K562 (cell line): Measurements from ENCODE around the gene UNC45B. TPM values are rescaled to one million over a fixed set of nuclear protein-coding genes. Genes with fewer than 3 reads are reported as not detected.

Experiments
- ATAC-seq: fragments of 200-7000 bp; cut with Tn5 transposase; 3 replicates; pipeline ENCODE4 v1.9.1; 2020; ENCODE audit warnings: moderate library complexity
- BruUV-seq: library from RNA; stranded (reverse); fragments of 400-500 nt; replicated peaks from 2 replicates; lab custom pipeline; 2021; lab: Mats Ljungman, UMichigan
- CTCF ChIA-PET: fragments of 300-600 bp; formaldehyde crosslinking; extraction: SDS; loops from one replicate; lab custom pipeline; 2021; ENCODE audit warnings: low intra/inter-chr PET ratio; lab: Yijun Ruan, JAX
- POLR2A ChIA-PET: fragments of 300-600, 350-650 bp; sonication (Branson Sonifier 250); formaldehyde crosslinking; extraction: SDS; loops from one replicate; lab custom pipeline; 2021; ENCODE audit warnings: antibody characterized with exemption, inconsistent platforms; lab: Yijun Ruan, JAX
- DNase-seq, 4 experiments: peaks; one replicate each; pipeline versions ENCODE4 v3.0.0 to v3.0.0-alpha.2; 2011 to 2018; ENCODE audit warnings: low spot score in 3 of 4, mixed read lengths in 3 of 4; ENCODE audit errors: extremely low read depth in 1 of 4
- FAIRE-seq: peaks from 2 replicates; lab custom pipeline; 2011; peaks lifted over from hg19 to GRCh38; lab: Jason Lieb, UNC
- H2AFZ ChIP-seq: 2 replicates; pipeline ENCODE4 v1.6.0; 2011; ENCODE audit warnings: low read depth, low read length, control low read depth, inconsistent platforms
- H3K27ac ChIP-seq: fragments of 200-600 bp; 3 replicates; pipeline ENCODE4 v1.8.0; 2011; ENCODE audit warnings: low read depth, mild to moderate bottlenecking, control low read depth, inconsistent platforms, low read length, moderate library complexity, mixed read lengths; ENCODE audit errors: extremely low read depth
- H3K27me3 ChIP-seq, 2 experiments: fragments of 300-600 bp in 1 of 2; 2 replicates in 1 of 2; 3 replicates in 1 of 2; pipeline versions ENCODE4 v1.6.0 to v1.8.0; 2011; ENCODE audit warnings: inconsistent platforms in 2 of 2, low read length in 2 of 2, mild to moderate bottlenecking in 1 of 2, mixed read lengths in 1 of 2, moderate library complexity in 1 of 2; ENCODE audit not compliant: control insufficient read depth in 2 of 2, insufficient read depth in 2 of 2
- H3K36me3 ChIP-seq: fragments of 300-600 bp; 3 replicates; pipeline ENCODE4 v1.8.0; 2011; ENCODE audit warnings: mild to moderate bottlenecking, low read length, inconsistent platforms; ENCODE audit not compliant: control insufficient read depth, insufficient read depth
- H3K4me1 ChIP-seq, 2 experiments: fragments of 200-600 bp in 1 of 2; replicated peaks in 1 of 2; 2 replicates in 1 of 2; 3 replicates in 1 of 2; pipeline versions ENCODE4 v1.5.1 to v1.8.0; 2011; ENCODE audit warnings: inconsistent platforms in 2 of 2, low read length in 2 of 2, mild to moderate bottlenecking in 1 of 2, mixed read lengths in 1 of 2, moderate library complexity in 1 of 2; ENCODE audit not compliant: control insufficient read depth in 2 of 2, insufficient read depth in 2 of 2
- H3K4me2 ChIP-seq: 2 replicates; pipeline ENCODE4 v1.6.1; 2011; ENCODE audit warnings: low read length, control low read depth, inconsistent platforms, mixed read lengths; ENCODE audit not compliant: insufficient read depth
- H3K4me3 ChIP-seq: fragments of 200-600 bp; sonication (generic), shearing (Covaris generic); 2 replicates; pipeline ENCODE4 v1.5.1; 2016; ENCODE audit warnings: control low read depth, inconsistent platforms
- H3K79me2 ChIP-seq: fragments of 200-600 bp; 3 replicates; pipeline ENCODE4 v1.8.0; 2011; ENCODE audit warnings: low read length, inconsistent platforms; ENCODE audit not compliant: control insufficient read depth, insufficient read depth
- H3K9ac ChIP-seq, 2 experiments: 2 replicates each; pipeline versions ENCODE4 v1.6.0 to v1.6.1; 2011; ENCODE audit warnings: low read depth in 2 of 2, low read length in 2 of 2, control low read depth in 1 of 2, inconsistent platforms in 1 of 2, mild to moderate bottlenecking in 1 of 2, mixed read lengths in 1 of 2; ENCODE audit not compliant: insufficient read depth in 1 of 2
- H3K9me1 ChIP-seq: one replicate; pipeline ENCODE4 v1.6.0; 2011; ENCODE audit warnings: inconsistent platforms, mild to moderate bottlenecking, low read length, moderate library complexity; ENCODE audit not compliant: control insufficient read depth, insufficient read depth
- H3K9me3 ChIP-seq: replicated peaks from 2 replicates; pipeline ENCODE4 v1.5.1; 2011; ENCODE audit warnings: low read depth, low read length, inconsistent platforms; ENCODE audit not compliant: control insufficient read depth, insufficient read depth
- H4K20me1 ChIP-seq: replicated peaks from 2 replicates; pipeline ENCODE4 v1.6.1; 2011; ENCODE audit warnings: low read length, inconsistent platforms, mixed read lengths; ENCODE audit not compliant: control insufficient read depth, insufficient read depth
- ARID3A ChIP-seq: IDR thresholded peaks from 2 replicates; pipeline ENCODE4 v1.6.1; 2012; ENCODE audit warnings: low read depth, low read length, improper control_type of control experiment, borderline replicate concordance
- ERF ChIP-seq: fragments of 450-650 bp; formaldehyde crosslinking; IDR thresholded peaks from 2 replicates; pipeline ENCODE4 v1.4.0; 2020; ENCODE audit warnings: mild to moderate bottlenecking, mixed read lengths
- MBD2 ChIP-seq: sonication (generic); IDR thresholded peaks from 2 replicates; pipeline ENCODE4 v1.6.1; 2016; ENCODE audit warnings: low read depth, borderline replicate concordance
- MXD1 ChIP-seq: fragments of 250-450 bp; sonication (Bioruptor Pico); IDR thresholded peaks from 2 replicates; pipeline ENCODE4 v1.8.0; 2021; ENCODE audit warnings: borderline replicate concordance, mild to moderate bottlenecking, moderate library complexity; ENCODE audit not compliant: poor library complexity, severe bottlenecking
- SFPQ ChIP-seq: fragments of 200-400 bp; formaldehyde crosslinking; IDR thresholded peaks from 2 replicates; pipeline ENCODE4 v1.6.1; 2017; ENCODE audit warnings: mild to moderate bottlenecking, low read depth, low read length, moderate library complexity
- ZKSCAN1 ChIP-seq: fragments of 150-350 bp; IDR thresholded peaks from 2 replicates; pipeline ENCODE4 v1.6.1; 2016; ENCODE audit warnings: low read depth, low read length
- ZNF280A ChIP-seq: fragments of 450-650 bp; IDR thresholded peaks from 2 replicates; pipeline ENCODE4 v1.6.1; 2018; ENCODE audit warnings: mild to moderate bottlenecking, low read depth; ENCODE audit not compliant: partially characterized antibody
- ZNF354B ChIP-seq: fragments of 250-450 bp; sonication (Bioruptor Pico); IDR thresholded peaks from 2 replicates; pipeline ENCODE4 v1.4.0; 2020
- WGBS: fragments of 100-300 bp; shearing (Covaris generic); methylation state at CpG from one replicate; pipeline ENCODE4 v1.1.6; 2016; ENCODE audit warnings: low coverage, mixed read lengths; ENCODE audit not compliant: insufficient coverage; ENCODE audit errors: missing lambda C conversion rate; 5-methylcytosine and 5-hydroxymethylcytosine counted together
- in situ Hi-C: fragments of 300-500 bp; cut with MboI; formaldehyde crosslinking; loops from 4 replicates; pipeline ENCODE4 v1.15.0; 2018; ENCODE audit warnings: inconsistent platforms, mixed read lengths
- intact Hi-C: fragments of 100-400 bp; cut with micrococcal nuclease; formaldehyde crosslinking; loops from 2 replicates; pipeline ENCODE4 v1.14.2; 2022
- polyA plus RNA-seq, 8 experiments: library from polyadenylated mRNA; depleted of rRNA in 4 of 8; stranded (reverse) in 5 of 8; unstranded in 3 of 8; fragments of >200 nt; fragmentation: Nextera tagmentation in 2 of 8; fragmentation: Illumina TruSeq in 1 of 8; extraction: Ambion mirVana in 2 of 8; extraction: Trizol in 1 of 8; gene quantifications; 2 replicates each; pipeline versions ENCODE4 v1.2.1 to v1.2.3, GENCODE V29; 2011 to 2014; ENCODE audit warnings: inconsistent platforms in 1 of 8, missing spikeins in 1 of 8
- total RNA-seq, 7 experiments: library from RNA; depleted of rRNA in 6 of 7; stranded (reverse); fragments of >200 nt in 6 of 7; fragmentation: Illumina TruSeq in 2 of 7; extraction: Trizol in 2 of 7; gene quantifications; 2 replicates each; pipeline versions ENCODE4 v1.2.1 to v1.2.3, GENCODE V29; 2011 to 2021; ENCODE audit warnings: low replicate concordance in 1 of 7

UNC45B gene
- total and polyA plus RNA-seq, 9 of the 15 experiments (the other 6 are each of a cell fraction or from before 2014, with no cell fraction given) = not detected

- CTCF ChIA-PET = no interaction called here
- FAIRE-seq = no peak
- WGBS = 1% methylated on average over 7 of the region's 7 CpGs
These were observed 7.6 kb downstream of the UNC45B start for GRCh38 chr17:35155246-35155645.

More at GRCh38 chr17:35155246-35155645, 7.6 kb downstream of the UNC45B start:
- BruUV-seq = no TSS peak
- peaks cover 36 to 44% of the 10 kb centered on the region in 2 experiments for H3K27me3 ChIP-seq
- H3K4me1 ChIP-seq = no peaks in the 10 kb centered on the region
- intact Hi-C loops (no loop called here), in situ Hi-C loops (no loop called here)
- no peak overlapping the region for H3K9ac ChIP-seq
- no peak overlapping the region for H3K4me2 ChIP-seq
- DNase-seq = no peak
- no peak overlapping the region for H3K4me3 ChIP-seq
- H3K79me2 ChIP-seq = no peaks in the 10 kb centered on the region
- no peaks in the 10 kb centered on the region for H3K9me1 ChIP-seq
- no peak for ATAC-seq
- H3K36me3 ChIP-seq = no peaks in the 10 kb centered on the region
- POLR2A ChIA-PET = interaction anchor here (0.6 kb wide), 1 partner anchor 477 kb away, joined by 3 read pairs; no protein-coding TSS in a partner anchor
- H4K20me1 ChIP-seq = 0 out of 2 replicates have a peak, but pooled peaks cover 4% of the 10 kb centered on the region
- H2AFZ ChIP-seq = no peak overlapping the region
- no peaks in the 10 kb centered on the region for H3K9me3 ChIP-seq
- H3K27ac ChIP-seq = no peak overlapping the region
- TF ChIP-seq ERF (CRISPR knock-in tag) = no peak
- no peak for TF ChIP-seq MXD1 (CRISPR knock-in tag)
- no peak for TF ChIP-seq ZNF354B (CRISPR knock-in tag)
- TF ChIP-seq SFPQ = no peak
- TF ChIP-seq MBD2 = no peak
- TF ChIP-seq ZKSCAN1 = no peak
- TF ChIP-seq ZNF280A = no peak
- no peak for TF ChIP-seq ARID3A
